Measurements from ENCODE around the gene MORF4L1.

DNA sequence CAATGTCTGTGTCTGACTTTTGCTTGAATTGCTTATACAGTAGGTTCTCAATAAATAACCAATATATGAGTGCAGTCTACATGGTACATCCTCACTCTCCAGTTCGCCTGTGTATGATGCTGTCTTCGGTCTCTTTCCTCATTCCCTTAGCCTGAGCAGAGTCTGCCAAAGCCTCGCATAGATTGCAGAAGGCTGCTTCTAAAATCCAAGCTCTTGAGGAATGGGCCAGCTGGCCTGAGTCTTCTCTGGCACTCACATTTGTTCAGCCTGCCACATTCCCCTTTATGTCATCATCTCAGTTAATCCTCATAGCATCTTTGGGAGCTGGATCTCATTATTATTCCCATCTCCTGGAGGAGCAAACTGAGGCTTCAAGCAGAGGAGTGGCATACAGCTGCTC lies 34.2 kb upstream of the MORF4L1 start:
- TF ChIP-seq CTCF (IDR thresholded peaks at IDR 0.05) (no peak), POLR2A (IDR thresholded peaks at IDR 0.05) (no peak)

Data from body of pancreas (tissue), 4 donors.